Measurements from ENCODE around the gene PCMTD2.

DNA sequence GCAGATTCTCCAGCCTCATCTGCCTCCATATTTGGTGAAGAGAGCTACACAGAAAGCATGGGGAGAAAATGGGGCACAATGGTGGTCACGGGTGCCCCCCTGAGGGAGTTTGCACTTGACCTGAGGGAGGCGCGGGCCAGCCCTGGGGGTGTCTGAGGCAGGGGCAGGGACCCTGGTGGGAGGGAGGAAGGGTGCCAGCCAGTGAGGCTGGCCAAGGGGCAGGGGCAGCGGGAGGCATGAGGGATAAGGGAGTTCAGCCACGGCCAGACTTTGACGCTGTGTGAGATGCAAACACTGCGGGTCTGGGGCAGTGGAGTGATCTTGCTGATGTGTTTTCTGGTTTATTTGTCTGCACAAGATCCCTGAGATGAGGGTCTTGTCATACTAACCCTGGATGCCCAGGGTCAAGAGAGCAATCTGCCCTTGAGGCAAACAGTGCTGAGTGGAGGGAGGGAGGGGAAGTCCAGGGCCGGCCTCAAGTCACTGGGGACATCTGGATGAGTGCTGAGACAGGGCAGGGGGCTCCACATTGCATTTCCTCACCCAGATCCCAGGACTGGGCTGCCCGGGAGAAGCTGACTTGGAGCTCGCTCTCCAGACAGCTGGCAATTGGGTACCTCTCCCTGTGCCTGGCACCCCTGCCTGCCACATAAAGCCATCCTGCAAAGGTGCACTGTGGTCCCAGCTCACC lies 8.8 kb upstream of the PCMTD2 start:
- TF ChIP-seq, protein P1, sequence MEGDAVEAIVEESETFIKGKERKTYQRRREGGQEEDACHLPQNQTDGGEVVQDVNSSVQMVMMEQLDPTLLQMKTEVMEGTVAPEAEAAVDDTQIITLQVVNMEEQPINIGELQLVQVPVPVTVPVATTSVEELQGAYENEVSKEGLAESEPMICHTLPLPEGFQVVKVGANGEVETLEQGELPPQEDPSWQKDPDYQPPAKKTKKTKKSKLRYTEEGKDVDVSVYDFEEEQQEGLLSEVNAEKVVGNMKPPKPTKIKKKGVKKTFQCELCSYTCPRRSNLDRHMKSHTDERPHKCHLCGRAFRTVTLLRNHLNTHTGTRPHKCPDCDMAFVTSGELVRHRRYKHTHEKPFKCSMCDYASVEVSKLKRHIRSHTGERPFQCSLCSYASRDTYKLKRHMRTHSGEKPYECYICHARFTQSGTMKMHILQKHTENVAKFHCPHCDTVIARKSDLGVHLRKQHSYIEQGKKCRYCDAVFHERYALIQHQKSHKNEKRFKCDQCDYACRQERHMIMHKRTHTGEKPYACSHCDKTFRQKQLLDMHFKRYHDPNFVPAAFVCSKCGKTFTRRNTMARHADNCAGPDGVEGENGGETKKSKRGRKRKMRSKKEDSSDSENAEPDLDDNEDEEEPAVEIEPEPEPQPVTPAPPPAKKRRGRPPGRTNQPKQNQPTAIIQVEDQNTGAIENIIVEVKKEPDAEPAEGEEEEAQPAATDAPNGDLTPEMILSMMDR (IDR thresholded peaks at IDR 0.05; ENCODE audit: insufficient read depth, low read length, poor library complexity, severe bottlenecking) = no peak
- TF ChIP-seq EZH2phosphoT487 (conservative IDR thresholded peaks at IDR 0.05; ENCODE audit: low read length) = no peak
